IPS-18a (cell line): ENCODE measurements around the gene SEMA4F.

Source experiments
- H3K27ac ChIP-seq: one replicate; pipeline ENCODE4 v1.5.1; 2013; ENCODE audit warnings: low read length
- H3K27me3 ChIP-seq: one replicate; pipeline ENCODE4 v1.6.1; 2013; ENCODE audit warnings: mild to moderate bottlenecking, low read length; ENCODE audit not compliant: control insufficient read depth, insufficient read depth
- H3K36me3 ChIP-seq: one replicate; pipeline ENCODE4 v1.6.1; 2013; ENCODE audit warnings: low read depth, low read length; ENCODE audit not compliant: control insufficient read depth
- H3K4me1 ChIP-seq: one replicate; pipeline ENCODE4 v1.6.1; 2013; ENCODE audit warnings: low read depth, low read length; ENCODE audit not compliant: control insufficient read depth
- H3K4me3 ChIP-seq: one replicate; pipeline ENCODE4 v1.5.1; 2013; ENCODE audit warnings: low read length
- H3K9ac ChIP-seq: one replicate; pipeline ENCODE4 v1.6.1; 2013; ENCODE audit warnings: mild to moderate bottlenecking, low read length, moderate library complexity
- H3K9me3 ChIP-seq: one replicate; pipeline ENCODE4 v1.6.1; 2013; ENCODE audit warnings: low read depth, low read length; ENCODE audit not compliant: control insufficient read depth

The SEMA4F gene

GRCh38 chr2:74708883-74709282, 54.8 kb downstream of the SEMA4F start:
- Histone ChIP-seq H3K4me1 (no peaks in the 10 kb centered on the region), H3K9ac (no peak overlapping the region), H3K36me3 (no peaks in the 10 kb centered on the region), H3K4me3 (no peak overlapping the region), H3K9me3 (no peaks in the 10 kb centered on the region), H3K27me3 (no peaks in the 10 kb centered on the region), H3K27ac (no peak overlapping the region)

- H3K4me1 ChIP-seq: no peaks in the 10 kb centered on the region
- H3K36me3 ChIP-seq: no peaks in the 10 kb centered on the region
- H3K27me3 ChIP-seq: peaks cover 16% of the 10 kb centered on the region
- H3K4me3 ChIP-seq: no peak overlapping the region
- H3K9me3 ChIP-seq: no peaks in the 10 kb centered on the region
- H3K9ac ChIP-seq: no peak overlapping the region
- H3K27ac ChIP-seq: no peak overlapping the region
Observed at GRCh38 chr2:74712223-74713053, 58.4 kb downstream of the SEMA4F start.

GRCh38 chr2:74714691-74715080, 60.6 kb downstream of the SEMA4F start:
- Histone ChIP-seq H3K4me3 (peak overlapping the region; percentile 70), H3K4me1 (no peaks in the 10 kb centered on the region), H3K27ac (no peak overlapping the region), H3K9me3 (no peaks in the 10 kb centered on the region), H3K36me3 (no peaks in the 10 kb centered on the region), H3K9ac (no peak overlapping the region), H3K27me3 (peaks cover 16% of the 10 kb centered on the region)

GRCh38 chr2:74715081-74715791, 61.2 kb downstream of the SEMA4F start:
- Histone ChIP-seq H3K4me1 (no peaks in the 10 kb centered on the region), H3K4me3 (peak overlapping the region; percentile 70), H3K27ac (no peak overlapping the region), H3K9ac (no peak overlapping the region), H3K9me3 (no peaks in the 10 kb centered on the region), H3K27me3 (peaks cover 16% of the 10 kb centered on the region), H3K36me3 (no peaks in the 10 kb centered on the region)

- H3K27ac ChIP-seq: no peak overlapping the region
- no peak overlapping the region for H3K9ac ChIP-seq
- no peaks in the 10 kb centered on the region for H3K4me1 ChIP-seq
- H3K36me3 ChIP-seq: no peaks in the 10 kb centered on the region
- H3K9me3 ChIP-seq: no peaks in the 10 kb centered on the region
- peaks cover 16% of the 10 kb centered on the region for H3K27me3 ChIP-seq
- peak overlapping the region; percentile 70 for H3K4me3 ChIP-seq
Observed at GRCh38 chr2:74715880-74716279, 61.8 kb downstream of the SEMA4F start.

GRCh38 chr2:74719066-74719465, 65.0 kb downstream of the SEMA4F start:
- H3K27me3 ChIP-seq: peaks cover 16% of the 10 kb centered on the region
- H3K9me3 ChIP-seq: no peaks in the 10 kb centered on the region
- no peak overlapping the region for H3K4me3 ChIP-seq
- no peaks in the 10 kb centered on the region for H3K36me3 ChIP-seq
- H3K4me1 ChIP-seq: no peaks in the 10 kb centered on the region
- H3K9ac ChIP-seq: no peak overlapping the region
- no peak overlapping the region for H3K27ac ChIP-seq

GRCh38 chr2:74721316-74721715, 67.3 kb downstream of the SEMA4F start:
- Histone ChIP-seq H3K4me1 (no peaks in the 10 kb centered on the region), H3K27me3 (peaks cover 7% of the 10 kb centered on the region), H3K9me3 (no peaks in the 10 kb centered on the region)

GRCh38 chr2:74724496-74724895, 70.4 kb downstream of the SEMA4F start:
- H3K27ac ChIP-seq: no peak overlapping the region
- H3K27me3 ChIP-seq: no peaks in the 10 kb centered on the region
- H3K9me3 ChIP-seq: no peaks in the 10 kb centered on the region
- no peaks in the 10 kb centered on the region for H3K4me1 ChIP-seq
- no peak overlapping the region for H3K4me3 ChIP-seq
- no peaks in the 10 kb centered on the region for H3K36me3 ChIP-seq
- no peak overlapping the region for H3K9ac ChIP-seq

More at GRCh38 chr2:74721316-74721715, 67.3 kb downstream of the SEMA4F start:
- H3K36me3 ChIP-seq: no peaks in the 10 kb centered on the region
- H3K9ac ChIP-seq: no peak overlapping the region
- no peak overlapping the region for H3K4me3 ChIP-seq
- no peak overlapping the region for H3K27ac ChIP-seq

- Histone ChIP-seq H3K27ac (no peak overlapping the region), H3K27me3 (no peaks in the 10 kb centered on the region), H3K9me3 (no peaks in the 10 kb centered on the region), H3K9ac (no peak overlapping the region), H3K36me3 (no peaks in the 10 kb centered on the region), H3K4me3 (no peak overlapping the region), H3K4me1 (no peaks in the 10 kb centered on the region)
Observed at GRCh38 chr2:74725287-74725686, 71.2 kb downstream of the SEMA4F start.

GRCh38 chr2:74728842-74729241, 74.8 kb downstream of the SEMA4F start:
- no peak overlapping the region for H3K27ac ChIP-seq
- no peaks in the 10 kb centered on the region for H3K36me3 ChIP-seq
- no peaks in the 10 kb centered on the region for H3K4me1 ChIP-seq
- H3K4me3 ChIP-seq: no peak overlapping the region
- no peaks in the 10 kb centered on the region for H3K27me3 ChIP-seq
- no peaks in the 10 kb centered on the region for H3K9me3 ChIP-seq
- H3K9ac ChIP-seq: no peak overlapping the region

GRCh38 chr2:74730530-74730929, 76.5 kb downstream of the SEMA4F start:
- no peaks in the 10 kb centered on the region for H3K27me3 ChIP-seq
- H3K36me3 ChIP-seq: no peaks in the 10 kb centered on the region
- H3K9ac ChIP-seq: no peak overlapping the region
- H3K4me3 ChIP-seq: no peak overlapping the region
- H3K27ac ChIP-seq: no peak overlapping the region
- H3K9me3 ChIP-seq: no peaks in the 10 kb centered on the region
- peaks cover 14% of the 10 kb centered on the region for H3K4me1 ChIP-seq
